Measurements from ENCODE around the gene FCN1.
A peak's percentile ranks its signal among the peaks of the same experiment; 100 is the strongest.

The FCN1 gene

DNA sequence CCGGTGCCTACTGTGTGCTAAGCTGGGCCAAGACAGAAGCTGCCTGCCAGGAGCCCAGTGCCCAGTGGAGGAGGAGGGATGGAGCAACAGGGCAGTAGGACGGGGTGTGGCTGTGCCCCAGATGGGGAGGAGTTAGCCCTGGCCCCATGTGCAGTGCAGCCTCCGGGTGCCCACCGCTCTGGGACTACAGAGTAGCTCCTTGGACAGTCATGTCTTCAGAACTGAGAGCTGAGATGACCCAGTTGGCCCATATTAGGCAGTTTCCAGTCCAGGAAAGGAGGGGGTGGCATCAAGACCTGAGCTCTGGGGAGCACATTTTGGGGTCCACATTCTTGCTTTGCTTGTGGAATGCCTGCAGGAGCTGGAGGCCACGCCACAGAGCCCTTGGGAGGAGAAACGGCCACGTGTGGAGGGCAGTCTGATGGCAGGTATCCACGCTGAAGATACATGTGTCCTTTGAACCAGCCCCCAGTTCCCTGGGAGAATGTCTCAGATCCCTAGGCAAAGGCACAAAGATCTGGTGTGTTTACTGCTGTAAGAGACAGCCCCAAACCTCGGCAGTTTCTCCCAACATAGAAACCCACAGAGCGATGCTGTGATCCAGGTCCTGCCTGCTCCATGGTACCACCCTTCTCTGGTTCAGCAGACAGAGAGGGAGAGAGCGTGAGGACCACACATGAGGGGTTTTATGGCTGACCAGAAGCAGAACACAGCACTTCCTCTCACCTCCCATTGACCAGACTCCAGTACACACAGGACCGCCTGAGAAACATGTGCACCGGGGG is 46.8 kb upstream of the FCN1 start:
- intact Hi-C loops (cut with DNase I; ENCODE audit: low total_unique reads) = no loop called here
- TF ChIP-seq, protein P1, sequence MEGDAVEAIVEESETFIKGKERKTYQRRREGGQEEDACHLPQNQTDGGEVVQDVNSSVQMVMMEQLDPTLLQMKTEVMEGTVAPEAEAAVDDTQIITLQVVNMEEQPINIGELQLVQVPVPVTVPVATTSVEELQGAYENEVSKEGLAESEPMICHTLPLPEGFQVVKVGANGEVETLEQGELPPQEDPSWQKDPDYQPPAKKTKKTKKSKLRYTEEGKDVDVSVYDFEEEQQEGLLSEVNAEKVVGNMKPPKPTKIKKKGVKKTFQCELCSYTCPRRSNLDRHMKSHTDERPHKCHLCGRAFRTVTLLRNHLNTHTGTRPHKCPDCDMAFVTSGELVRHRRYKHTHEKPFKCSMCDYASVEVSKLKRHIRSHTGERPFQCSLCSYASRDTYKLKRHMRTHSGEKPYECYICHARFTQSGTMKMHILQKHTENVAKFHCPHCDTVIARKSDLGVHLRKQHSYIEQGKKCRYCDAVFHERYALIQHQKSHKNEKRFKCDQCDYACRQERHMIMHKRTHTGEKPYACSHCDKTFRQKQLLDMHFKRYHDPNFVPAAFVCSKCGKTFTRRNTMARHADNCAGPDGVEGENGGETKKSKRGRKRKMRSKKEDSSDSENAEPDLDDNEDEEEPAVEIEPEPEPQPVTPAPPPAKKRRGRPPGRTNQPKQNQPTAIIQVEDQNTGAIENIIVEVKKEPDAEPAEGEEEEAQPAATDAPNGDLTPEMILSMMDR (IDR thresholded peaks at IDR 0.05) = no peak
- H3K4me1 ChIP-seq = no peaks in the 10 kb centered on the region
- H3K4me3 ChIP-seq = no peak overlapping the region
- H3K27ac ChIP-seq = no peak overlapping the region
- H3K9me3 ChIP-seq = no peaks in the 10 kb centered on the region
- H3K36me3 ChIP-seq = no peaks in the 10 kb centered on the region
- peak; percentile 9 to 37 for DNase-seq
- H3K27me3 ChIP-seq = peaks cover 0 to 88% of the 10 kb centered on the region in 2 donors

DNA sequence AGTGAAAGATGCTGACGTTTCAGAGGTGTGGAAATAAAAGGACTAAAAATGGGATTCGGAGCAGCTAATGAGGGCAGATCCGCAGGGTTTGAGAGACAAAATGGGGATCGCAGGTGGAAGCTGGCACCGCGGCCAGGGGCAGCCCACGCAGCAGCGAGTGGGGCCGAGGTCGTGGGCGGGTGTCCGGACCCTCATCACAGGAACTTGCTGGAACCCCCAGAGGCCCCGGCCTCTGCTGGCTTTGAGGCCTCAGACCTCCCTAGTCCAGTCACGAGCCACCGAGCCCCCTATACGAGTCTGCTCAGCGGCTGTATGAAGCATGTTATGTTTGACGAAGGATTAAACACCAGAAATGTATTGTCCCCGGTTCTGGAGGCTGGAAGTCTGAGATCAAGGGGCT is 45.8 kb upstream of the FCN1 start:
- H3K9me3 ChIP-seq = no peaks in the 10 kb centered on the region
- DNase-seq = peak in 1 of 2 donors; percentile 38
- no peak overlapping the region for H3K4me3 ChIP-seq
- no peaks in the 10 kb centered on the region for H3K4me1 ChIP-seq
- peaks cover 0 to 83% of the 10 kb centered on the region in 2 donors for H3K27me3 ChIP-seq
- H3K27ac ChIP-seq = no peak overlapping the region
- H3K36me3 ChIP-seq = no peaks in the 10 kb centered on the region
- TF ChIP-seq, protein P1 (IDR thresholded peaks at IDR 0.05) = no peak
- intact Hi-C loops (cut with DNase I; ENCODE audit: low total_unique reads) = no loop called here

DNA sequence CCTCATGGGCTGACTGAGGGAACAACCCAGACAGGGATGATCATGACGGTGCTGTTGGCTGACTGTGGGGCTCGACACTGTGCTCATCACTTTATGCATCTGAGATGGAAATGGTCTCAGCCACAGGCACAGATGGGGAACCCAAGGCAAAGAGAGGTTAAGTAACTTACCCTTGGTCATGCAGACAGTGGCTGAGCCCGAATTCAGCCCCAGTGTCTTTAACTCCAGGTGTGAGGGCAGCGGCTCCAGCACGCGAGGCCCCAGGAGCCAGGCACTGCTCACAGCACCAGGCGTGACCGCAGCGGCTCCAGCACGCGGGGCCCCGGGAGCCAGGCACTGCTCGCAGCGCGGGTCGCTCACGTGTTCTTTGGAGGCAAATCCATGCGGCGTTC is 45.3 kb upstream of the FCN1 start:
- H3K27me3 ChIP-seq = peaks cover 0 to 78% of the 10 kb centered on the region in 2 donors
- TF ChIP-seq, protein P1 (IDR thresholded peaks at IDR 0.05) = no peak
- no peak overlapping the region for H3K4me3 ChIP-seq
- intact Hi-C loops (cut with DNase I; ENCODE audit: low total_unique reads) = no loop called here
- H3K4me1 ChIP-seq = no peaks in the 10 kb centered on the region
- DNase-seq = peak in 1 of 2 donors; percentile 43
- H3K9me3 ChIP-seq = no peaks in the 10 kb centered on the region
- no peak overlapping the region for H3K27ac ChIP-seq
- no peaks in the 10 kb centered on the region for H3K36me3 ChIP-seq

DNA sequence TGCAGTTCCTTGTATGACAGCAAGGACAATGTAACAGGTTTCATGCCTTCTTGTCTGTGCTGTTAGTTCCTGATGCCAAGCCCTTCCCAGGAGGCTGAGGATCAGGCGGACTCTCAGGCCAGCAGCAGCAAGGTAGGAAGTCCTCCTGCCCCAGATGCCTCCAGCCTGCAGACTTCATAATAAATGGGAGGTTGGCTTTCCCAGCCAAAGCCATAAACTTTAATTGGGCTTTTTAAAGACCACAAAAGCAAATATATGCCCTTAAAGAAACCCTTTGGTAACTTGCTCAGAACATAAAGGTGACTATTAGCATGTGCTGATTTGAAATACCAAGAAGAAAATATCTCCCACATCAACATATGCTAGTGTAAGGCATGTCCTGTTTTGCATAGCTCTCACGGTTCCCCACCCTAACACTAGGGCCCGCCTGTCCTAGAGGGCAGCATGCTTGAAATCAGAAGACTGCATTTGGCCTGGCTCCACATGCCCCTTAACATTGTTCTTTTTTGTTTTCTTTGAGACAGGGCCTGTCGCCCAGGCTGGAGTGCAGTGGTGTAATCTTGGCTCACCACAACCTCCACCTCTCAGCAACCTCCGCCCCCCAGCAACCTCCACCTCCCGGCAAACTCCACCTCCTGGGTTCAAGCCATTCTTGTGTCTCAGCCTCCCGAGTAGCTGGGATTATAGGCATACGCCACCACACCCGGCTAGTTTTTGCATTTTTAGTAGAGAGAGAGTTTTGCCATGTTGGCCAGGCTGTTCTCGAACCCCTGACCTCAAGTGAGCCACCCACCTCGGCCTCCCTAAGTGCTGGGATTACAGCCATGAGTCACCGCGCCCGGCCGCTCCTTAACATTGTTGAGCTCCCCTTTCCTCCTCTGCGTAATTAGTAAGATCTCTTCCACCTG is 44.6 kb upstream of the FCN1 start:
- H3K4me1 ChIP-seq = no peaks in the 10 kb centered on the region
- DNase-seq = peak; percentile 16 to 49
- TF ChIP-seq, protein P1 (IDR thresholded peaks at IDR 0.05) = no peak
- no peaks in the 10 kb centered on the region for H3K9me3 ChIP-seq
- H3K27me3 ChIP-seq = peaks cover 0 to 76% of the 10 kb centered on the region in 2 donors
- H3K36me3 ChIP-seq = no peaks in the 10 kb centered on the region
- intact Hi-C loops (cut with DNase I; ENCODE audit: low total_unique reads) = no loop called here
- no peak overlapping the region for H3K27ac ChIP-seq
- H3K4me3 ChIP-seq = no peak overlapping the region

DNA sequence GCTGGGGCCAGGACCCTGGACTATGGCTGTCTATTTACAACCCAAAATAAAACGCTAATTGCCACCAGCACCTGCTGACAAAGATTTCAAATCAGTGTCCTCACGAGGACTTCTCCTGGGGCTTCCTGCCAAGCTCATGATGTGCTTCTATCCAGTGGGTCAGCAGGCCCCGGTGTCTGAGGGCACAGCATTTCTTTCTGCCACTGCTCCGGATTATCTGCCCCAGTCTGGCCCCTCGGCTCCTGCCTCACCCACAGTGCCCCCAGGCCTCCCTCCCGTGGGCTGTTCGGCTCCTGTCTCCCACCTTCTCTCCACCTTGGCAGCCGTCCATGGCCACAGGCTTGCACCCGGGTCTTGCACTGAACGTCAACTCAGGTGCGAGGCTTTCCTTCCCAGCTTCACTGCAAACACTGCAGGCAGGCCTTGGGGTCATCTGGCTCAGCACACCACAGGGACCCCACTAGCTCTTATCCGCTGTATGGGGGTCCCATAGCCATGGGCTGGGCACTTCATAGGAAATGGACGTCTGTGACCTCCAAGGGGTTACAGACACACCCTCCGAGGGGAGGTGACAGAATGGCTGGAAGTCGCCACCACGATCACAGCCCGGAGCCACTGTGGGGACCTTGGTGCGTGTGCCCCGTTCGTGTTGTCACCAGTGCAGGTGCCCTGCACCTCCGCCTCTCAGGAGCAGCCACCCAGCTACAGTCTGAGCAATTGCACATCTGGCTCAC is 43.8 kb upstream of the FCN1 start:
- H3K36me3 ChIP-seq = no peaks in the 10 kb centered on the region
- peak; percentile 18 to 56 for DNase-seq
- no peak overlapping the region for H3K4me3 ChIP-seq
- intact Hi-C loops (cut with DNase I; ENCODE audit: low total_unique reads) = no loop called here
- H3K9me3 ChIP-seq = no peaks in the 10 kb centered on the region
- no peaks in the 10 kb centered on the region for H3K4me1 ChIP-seq
- TF ChIP-seq, protein P1 (IDR thresholded peaks at IDR 0.05) = no peak
- H3K27me3 ChIP-seq = peaks cover 0 to 71% of the 10 kb centered on the region in 2 donors
- H3K27ac ChIP-seq = no peak overlapping the region

Measured in tibial artery (tissue), 4 donors.